ENCODE results near the gene ADD1.

Gene ADD1

DNA sequence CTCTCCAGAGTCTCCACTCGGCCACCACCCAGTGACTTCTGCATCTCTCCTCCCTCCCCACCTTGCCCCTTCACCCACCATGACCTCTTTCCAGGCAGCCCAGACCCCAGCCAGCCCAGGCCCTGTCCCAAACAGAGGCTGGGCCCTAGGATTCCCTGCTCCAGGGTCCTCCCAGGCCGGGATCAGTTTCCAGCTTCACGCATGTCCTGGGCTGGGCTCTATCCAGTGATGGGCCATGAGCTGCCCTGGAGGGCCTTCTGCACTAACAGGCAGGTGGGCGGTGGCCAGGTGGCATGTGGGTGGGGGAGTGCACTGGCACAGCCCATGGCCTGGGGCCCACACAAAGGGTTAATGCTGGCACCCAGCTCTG lies 20.4 kb upstream of the ADD1 start:
- TF ChIP-seq CTCF (IDR thresholded peaks at IDR 0.05) = no peak
- Histone ChIP-seq H3K27ac (no peak overlapping the region), H3K4me3 (no peak overlapping the region), H3K9me3 (no peaks in the 10 kb centered on the region), H3K4me1 (peaks cover 0 to 22% (median 21%) of the 10 kb centered on the region in 4 donors), H3K27me3 (peaks cover 0 to 2% of the 10 kb centered on the region in 2 donors), H3K36me3 (peaks cover 0 to 62% (median 24%) of the 10 kb centered on the region in 3 donors)
- no peak for DNase-seq
- intact Hi-C loops (cut with DNase I; ENCODE audit: low total_unique reads) = no loop called here

- TF ChIP-seq CTCF (IDR thresholded peaks at IDR 0.05) = no peak
These were observed 19.8 kb upstream of the ADD1 start for GRCh38 chr4:2823671-2824328.

GRCh38 chr4:2824329-2824835 lies 19.3 kb upstream of the ADD1 start:
- no peak overlapping the region for H3K4me3 ChIP-seq
- intact Hi-C loops (cut with DNase I; ENCODE audit: low total_unique reads) = no loop called here
- no peaks in the 10 kb centered on the region for H3K27me3 ChIP-seq
- no peak for TF ChIP-seq CTCF (IDR thresholded peaks at IDR 0.05)
- H3K36me3 ChIP-seq = peaks cover 0 to 73% (median 29%) of the 10 kb centered on the region in 3 donors
- peaks cover 0 to 16% (median 13%) of the 10 kb centered on the region in 4 donors for H3K4me1 ChIP-seq
- H3K27ac ChIP-seq = no peak overlapping the region
- no peaks in the 10 kb centered on the region for H3K9me3 ChIP-seq
- DNase-seq = peak; percentile 15 to 63

More at GRCh38 chr4:2823671-2824328, 19.8 kb upstream of the ADD1 start:
- no peaks in the 10 kb centered on the region for H3K9me3 ChIP-seq
- peaks cover 0 to 67% (median 24%) of the 10 kb centered on the region in 3 donors for H3K36me3 ChIP-seq
- H3K4me3 ChIP-seq = no peak overlapping the region
- DNase-seq = no peak
- H3K4me1 ChIP-seq = peaks cover 0 to 17% (median 16%) of the 10 kb centered on the region in 4 donors
- no peak overlapping the region for H3K27ac ChIP-seq
- H3K27me3 ChIP-seq = no peaks in the 10 kb centered on the region
- intact Hi-C loops (cut with DNase I; ENCODE audit: low total_unique reads) = no loop called here

DNA sequence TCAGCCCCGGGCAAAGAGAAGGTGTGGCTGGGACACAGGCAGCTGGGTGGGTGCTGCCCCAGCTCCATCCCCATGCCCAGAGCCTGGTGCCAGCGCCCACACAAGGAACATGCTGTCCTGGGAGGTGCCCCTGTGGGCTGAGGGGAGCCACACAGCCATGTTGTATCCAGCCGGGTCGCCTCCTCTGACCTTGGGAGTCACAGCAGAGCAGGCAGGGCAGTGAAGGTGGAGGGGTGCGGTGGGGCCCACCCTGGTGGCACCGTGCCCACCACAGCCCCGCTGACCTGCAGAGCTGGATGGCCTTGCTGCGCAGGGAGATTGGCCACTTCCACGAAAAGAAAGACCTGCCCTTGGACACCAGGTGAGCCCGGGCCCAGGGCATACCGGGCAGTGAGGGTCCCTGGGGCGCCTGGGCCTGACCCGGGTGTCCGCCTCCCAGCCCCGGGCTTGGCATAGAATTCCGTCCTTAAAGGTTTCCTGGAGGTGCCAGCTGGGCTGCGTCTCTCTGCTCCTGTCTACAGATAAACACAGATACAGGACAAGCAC lies 18.7 kb upstream of the ADD1 start:
- no peaks in the 10 kb centered on the region for H3K9me3 ChIP-seq
- no peak for TF ChIP-seq CTCF (IDR thresholded peaks at IDR 0.05)
- peaks cover 0 to 16% (median 13%) of the 10 kb centered on the region in 4 donors for H3K4me1 ChIP-seq
- no peak overlapping the region for H3K27ac ChIP-seq
- no peaks in the 10 kb centered on the region for H3K27me3 ChIP-seq
- H3K36me3 ChIP-seq = peaks cover 0 to 78% (median 34%) of the 10 kb centered on the region in 3 donors
- intact Hi-C loops (cut with DNase I; ENCODE audit: low total_unique reads) = no loop called here
- DNase-seq = peak; percentile 11 to 60
- H3K4me3 ChIP-seq = no peak overlapping the region

DNA sequence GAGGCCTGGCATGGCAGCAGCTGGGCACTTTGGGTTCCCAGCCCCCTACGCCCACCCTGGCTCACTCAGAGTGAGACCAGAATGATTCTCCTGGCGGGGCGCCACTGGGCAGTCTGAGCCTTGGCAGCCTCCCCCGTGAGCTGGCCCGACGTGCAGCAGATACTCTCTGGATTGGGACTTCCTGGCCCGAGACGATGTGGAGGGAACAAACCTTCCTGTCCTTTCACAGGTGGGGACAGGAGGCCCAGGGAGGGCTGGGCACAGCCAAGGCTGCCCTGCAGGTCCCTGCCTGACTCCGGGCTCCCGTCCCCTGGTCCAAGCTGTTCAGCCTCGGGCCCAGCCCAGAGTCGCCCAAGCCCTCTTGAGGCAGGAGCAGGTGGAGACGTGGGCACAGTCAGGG lies 17.9 kb upstream of the ADD1 start:
- H3K27me3 ChIP-seq = no peaks in the 10 kb centered on the region
- H3K4me1 ChIP-seq = peaks cover 0 to 16% (median 13%) of the 10 kb centered on the region in 4 donors
- peak; percentile 9 to 37 for DNase-seq
- H3K36me3 ChIP-seq = peaks cover 0 to 87% (median 40%) of the 10 kb centered on the region in 3 donors
- intact Hi-C loops (cut with DNase I; ENCODE audit: low total_unique reads) = no loop called here
- no peaks in the 10 kb centered on the region for H3K9me3 ChIP-seq
- H3K27ac ChIP-seq = no peak overlapping the region
- no peak overlapping the region for H3K4me3 ChIP-seq
- no peak for TF ChIP-seq CTCF (IDR thresholded peaks at IDR 0.05)
